HG03460 (cell line): ENCODE measurements around the gene CBL.

Experiments used
- ATAC-seq: cut with Tn5 transposase; IDR thresholded peaks from one replicate; pipeline ENCODE4 v1.9.1; 2021; ENCODE audit not compliant: unreplicated experiment

The CBL gene

GRCh38 chr11:119342023-119342300 lies 135.8 kb downstream of the CBL start:
- no peak for ATAC-seq

DNA sequence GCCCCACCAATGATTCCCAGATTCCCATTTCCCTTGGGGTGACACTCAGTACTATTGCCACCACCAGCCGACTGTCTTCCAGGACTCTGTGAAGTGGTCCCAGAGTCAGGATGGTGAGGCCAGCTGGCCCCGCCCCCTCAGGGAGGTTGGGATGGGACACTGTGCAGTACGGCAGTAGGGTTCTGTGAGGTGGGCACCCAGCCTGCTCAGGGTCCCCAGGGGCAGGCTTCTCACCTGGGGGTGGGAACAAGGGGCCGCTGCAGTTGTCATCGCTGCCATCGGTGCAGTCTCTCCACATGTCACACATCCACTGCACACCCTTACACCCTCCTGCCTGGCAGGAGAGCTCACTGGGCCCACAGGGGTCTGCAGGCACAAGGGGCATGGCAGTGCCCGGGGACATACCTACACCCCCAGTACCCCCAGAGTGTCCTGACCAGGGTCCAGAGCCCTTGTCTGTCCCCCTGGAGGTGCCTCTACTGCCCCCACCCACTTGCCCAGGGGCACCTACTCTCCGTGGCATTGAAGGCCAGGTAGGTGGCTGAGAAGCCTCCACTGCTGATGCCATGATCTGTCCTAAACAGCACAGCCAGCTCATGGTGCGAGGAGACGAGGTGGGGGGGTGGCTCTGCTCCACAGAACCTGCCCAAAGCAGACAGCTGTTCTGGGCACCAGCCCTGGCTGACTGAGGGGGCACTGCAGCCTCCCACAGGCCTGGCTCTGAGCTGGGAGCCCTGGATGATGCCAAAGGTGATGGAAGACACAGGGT lies 136.4 kb downstream of the CBL start:
- no peak for ATAC-seq

GRCh38 chr11:119343726-119344125 lies 137.6 kb downstream of the CBL start:
- ATAC-seq = no peak

DNA sequence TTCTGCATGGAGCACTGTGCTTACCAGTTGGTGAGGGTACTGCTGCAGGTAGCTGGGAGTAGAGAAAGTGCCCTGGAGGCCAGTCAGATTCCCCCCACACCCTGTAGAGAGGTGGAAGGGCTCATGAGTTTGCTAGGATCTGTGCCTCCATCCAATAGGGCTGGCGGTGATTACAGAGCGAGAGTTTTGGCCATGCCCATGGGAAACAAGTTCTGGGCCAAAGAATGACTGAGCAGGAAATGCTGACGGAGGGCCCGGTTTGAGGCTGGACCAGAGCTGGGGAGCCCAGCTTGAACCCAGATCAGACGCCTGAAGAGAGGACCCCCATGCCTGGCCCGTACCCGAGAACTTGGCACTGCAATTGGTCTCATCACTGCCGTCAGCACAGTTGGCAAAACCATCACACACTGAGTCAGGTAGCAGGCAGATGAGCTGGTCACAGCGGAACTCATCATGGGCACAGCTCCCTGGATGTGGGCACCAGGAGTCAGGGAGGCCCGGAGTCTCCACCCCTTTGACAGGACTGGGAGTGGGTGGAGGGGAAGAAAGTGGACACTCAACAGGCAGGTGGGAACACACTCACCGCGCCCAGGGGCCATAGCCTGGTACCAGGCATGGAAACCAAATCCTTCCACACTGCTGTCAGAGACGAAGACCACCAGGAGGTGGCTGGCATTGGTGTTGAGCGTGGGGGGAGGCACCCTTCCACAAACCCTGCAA lies 138.3 kb downstream of the CBL start:
- no peak for ATAC-seq

DNA sequence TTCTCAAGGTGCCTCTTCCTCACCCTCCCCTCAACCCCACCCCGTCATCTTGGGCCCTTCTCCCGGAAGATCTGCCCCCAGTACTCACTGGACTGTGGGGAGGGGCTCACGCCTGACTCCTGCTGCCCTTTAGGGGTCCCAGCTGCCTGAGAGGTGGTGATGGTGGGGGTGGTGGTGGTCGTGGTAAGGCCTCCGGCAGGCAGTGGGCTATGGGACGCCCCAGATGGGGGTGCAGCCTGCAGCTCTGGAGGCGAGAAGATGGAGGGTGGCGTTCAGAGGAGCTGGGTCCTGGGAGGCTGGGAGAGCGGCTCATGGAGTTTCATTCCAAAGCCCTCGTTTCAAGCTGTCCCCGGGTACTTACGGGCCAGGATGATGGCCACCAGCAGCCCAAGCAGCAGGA lies 139.5 kb downstream of the CBL start:
- ATAC-seq = no peak

GRCh38 chr11:119346605-119347004 lies 140.5 kb downstream of the CBL start, which contains the start of gene MFRP:
Gene MFRP, minus strand, starts transcription at chr11:119346705. Its CDS starts 192 bp downstream, at chr11:119346513.
- no peak for ATAC-seq

DNA sequence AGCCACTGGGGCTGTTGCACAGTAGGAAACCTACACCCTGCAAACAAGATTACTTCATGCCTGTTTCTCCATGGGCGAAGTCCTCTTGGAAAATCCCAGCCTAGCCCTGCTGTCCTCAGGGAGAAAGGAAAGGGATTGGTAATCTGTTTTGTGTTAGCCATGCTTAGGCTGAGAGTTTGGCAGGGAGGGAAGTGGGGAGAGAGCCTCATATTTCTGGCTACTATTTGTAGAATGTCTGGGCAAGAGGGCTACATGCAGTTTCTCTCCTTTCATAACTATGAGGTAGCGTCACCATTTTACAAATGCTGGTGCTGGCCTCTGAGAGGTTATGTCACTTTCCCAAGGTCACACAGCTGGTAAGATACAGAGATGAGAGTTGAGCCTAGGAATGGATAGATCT lies 141.1 kb downstream of the CBL start:
- no peak for ATAC-seq

GRCh38 chr11:119347940-119348605 lies 141.9 kb downstream of the CBL start:
- ATAC-seq = no peak

DNA sequence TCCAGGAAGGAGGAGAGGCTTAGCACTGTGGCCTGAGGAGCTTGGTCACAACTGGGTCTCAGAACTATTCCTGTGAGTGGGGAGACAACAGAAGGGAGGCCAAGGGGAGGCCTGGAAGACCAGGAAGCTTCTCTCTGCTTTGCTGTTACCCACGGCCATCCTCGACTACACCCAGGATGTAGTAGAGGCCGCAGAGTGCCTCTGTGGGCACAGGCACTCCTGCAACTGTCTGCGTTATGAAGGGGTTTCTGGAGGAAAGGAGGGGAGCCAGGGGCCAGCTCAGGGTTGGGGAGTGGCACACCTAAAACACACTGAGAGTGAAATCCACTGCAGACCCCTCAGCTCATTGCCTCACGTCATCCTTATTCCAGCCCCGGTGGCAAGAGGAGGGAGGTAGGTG lies 144.2 kb downstream of the CBL start:
- no peak for ATAC-seq

DNA sequence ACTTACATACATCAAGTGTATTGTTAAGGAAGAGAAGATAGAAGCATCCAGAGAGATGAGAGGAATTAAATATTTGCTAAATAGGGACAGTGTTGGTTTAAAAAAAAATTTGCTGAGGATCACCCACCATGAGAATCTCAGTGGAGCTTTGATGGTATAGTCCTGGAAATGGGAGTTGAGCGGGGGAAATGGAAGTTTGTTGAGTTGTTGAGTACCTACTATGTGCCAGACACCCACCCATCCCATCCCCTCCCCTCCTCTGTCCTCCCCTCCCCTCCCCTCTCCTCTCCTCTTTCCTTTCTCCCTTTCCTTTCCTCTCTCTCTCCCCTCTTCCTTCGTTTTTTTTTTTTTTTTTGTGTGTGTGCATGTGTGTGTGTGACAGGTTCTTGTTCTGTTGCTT lies 145.1 kb downstream of the CBL start:
- ATAC-seq = no peak

GRCh38 chr11:119352857-119353260 lies 146.7 kb downstream of the CBL start:
- ATAC-seq = no peak

DNA sequence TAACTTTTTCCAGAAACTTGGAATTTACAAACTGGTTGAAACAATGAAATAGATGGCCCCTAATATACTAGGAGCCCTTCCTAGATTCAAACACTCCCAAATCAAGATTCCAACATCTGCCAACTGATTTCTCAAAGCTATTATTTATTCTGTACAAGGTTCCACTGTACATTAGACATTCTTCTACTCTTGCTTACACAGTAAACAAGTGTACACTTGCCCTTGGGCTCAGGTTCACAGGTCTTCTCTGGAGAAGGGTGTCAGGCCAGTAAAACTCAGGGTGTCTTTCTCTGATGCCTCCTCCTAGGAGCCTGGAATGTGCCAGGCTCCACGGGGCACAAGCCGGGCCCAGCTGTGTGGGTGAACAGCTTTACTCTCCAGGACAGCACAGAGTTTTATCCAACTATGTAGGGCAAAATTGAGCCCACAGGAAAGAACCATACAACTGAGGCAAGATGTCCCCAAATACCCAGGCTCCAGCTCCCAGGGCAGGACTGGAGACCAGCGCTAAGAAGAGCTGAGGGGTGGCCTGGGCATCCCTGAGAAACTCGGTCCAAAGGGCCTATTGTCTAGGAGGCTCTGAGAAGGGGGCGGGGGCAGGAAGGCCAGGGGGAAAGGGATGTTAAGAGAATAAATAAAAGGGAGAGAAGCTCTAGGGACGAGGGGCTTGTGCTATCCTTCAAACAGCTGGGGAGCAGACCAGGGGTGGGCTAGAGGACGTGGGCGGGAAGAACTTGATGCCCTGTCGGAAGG lies 149.1 kb downstream of the CBL start:
- no peak for ATAC-seq

GRCh38 chr11:119356349-119357031 lies 150.4 kb downstream of the CBL start:
- peak; percentile 68 for ATAC-seq

DNA sequence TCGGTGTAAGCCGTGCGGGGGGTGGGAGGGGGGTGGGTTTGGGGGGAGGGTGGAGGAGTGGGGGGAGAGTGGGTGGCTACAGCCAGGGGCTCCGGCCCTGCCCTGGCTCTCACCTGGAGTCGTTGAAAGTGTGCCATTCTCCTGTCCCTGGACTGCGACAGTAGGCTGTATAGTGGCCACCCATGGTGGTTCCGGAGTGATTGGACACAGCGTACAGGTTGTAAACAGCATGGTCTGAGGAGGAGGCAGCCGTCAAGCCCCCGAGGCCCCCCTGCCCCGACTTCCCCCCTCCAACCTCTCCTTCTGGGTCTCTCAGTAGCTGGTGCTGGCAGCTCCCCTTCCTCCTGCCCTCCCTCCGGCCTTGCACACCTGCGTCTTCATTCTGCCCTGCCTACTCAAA lies 150.9 kb downstream of the CBL start:
- no peak for ATAC-seq
